Neuronal stem cell (in vitro differentiated cells): ENCODE results near the gene NOS1.
"Not testable (repeated sequence)": the region's sequence is repeated elsewhere in the genome, so short reads cannot be mapped to it uniquely, and the experiment has no call there.

Experiments used
- DNase-seq: peaks from one replicate; pipeline ENCODE4 v3.0.0-alpha.2; 2013; ENCODE audit warnings: low spot score
- H2AFZ ChIP-seq: one replicate; pipeline ENCODE4 v1.6.1; 2013; ENCODE audit warnings: mild to moderate bottlenecking, low read length, inconsistent platforms
- H2AK5ac ChIP-seq: 2 replicates; pipeline ENCODE4 v1.6.1; 2013; ENCODE audit warnings: low read depth, mild to moderate bottlenecking, inconsistent platforms, low read length, moderate library complexity, mixed read lengths
- H2BK120ac ChIP-seq: 2 replicates; pipeline ENCODE4 v1.6.1; 2013; ENCODE audit warnings: low read depth, mild to moderate bottlenecking, inconsistent platforms, low read length, moderate library complexity, mixed read lengths
- H2BK12ac ChIP-seq: one replicate; pipeline ENCODE4 v1.6.1; 2013; ENCODE audit warnings: low read length, inconsistent platforms
- H2BK15ac ChIP-seq: 2 replicates; pipeline ENCODE4 v1.6.1; 2013; ENCODE audit warnings: mild to moderate bottlenecking, low read length, inconsistent platforms, mixed read lengths
- H2BK5ac ChIP-seq: one replicate; pipeline ENCODE4 v1.6.1; 2013; ENCODE audit warnings: inconsistent platforms, mild to moderate bottlenecking, low read length, moderate library complexity
- H3K14ac ChIP-seq: one replicate; pipeline ENCODE4 v1.6.1; 2013; ENCODE audit warnings: low read length, inconsistent platforms
- H3K18ac ChIP-seq: 2 replicates; pipeline ENCODE4 v1.6.1; 2013; ENCODE audit warnings: low read length, inconsistent platforms
- H3K23ac ChIP-seq: 2 replicates; pipeline ENCODE4 v1.6.1; 2013; ENCODE audit warnings: low read depth, mild to moderate bottlenecking, mixed read lengths, low read length, inconsistent platforms; ENCODE audit not compliant: poor library complexity
- H3K27ac ChIP-seq: replicated peaks from 3 replicates; pipeline ENCODE4 v1.5.1; 2013; ENCODE audit warnings: low read length, inconsistent platforms
- H3K27me3 ChIP-seq, 3 experiments: 2 replicates each; pipeline ENCODE4 v1.6.1; 2013; ENCODE audit warnings: low read length in 3 of 3, mild to moderate bottlenecking in 2 of 3, inconsistent platforms in 1 of 3, low read depth in 1 of 3, mixed read lengths in 1 of 3, moderate library complexity in 1 of 3; ENCODE audit not compliant: control insufficient read depth in 3 of 3, insufficient read depth in 3 of 3
- H3K36me3 ChIP-seq, 2 donors: replicated peaks in 1 of 2; 2 replicates each; pipeline ENCODE4 v1.6.1; 2013; ENCODE audit warnings: low read length in 2 of 2; ENCODE audit not compliant: control insufficient read depth in 2 of 2, insufficient read depth in 2 of 2
- H3K4ac ChIP-seq: 2 replicates; pipeline ENCODE4 v1.6.1; 2013; ENCODE audit warnings: inconsistent platforms, mild to moderate bottlenecking, low read length, moderate library complexity
- H3K4me1 ChIP-seq, 2 donors: 1 replicate in 1 of 2; 2 replicates in 1 of 2; pipeline ENCODE4 v1.6.1; 2013; ENCODE audit warnings: low read length in 2 of 2, low read depth in 1 of 2; ENCODE audit not compliant: control insufficient read depth in 2 of 2, insufficient read depth in 1 of 2
- H3K4me2 ChIP-seq: one replicate; pipeline ENCODE4 v1.6.1; 2013; ENCODE audit warnings: mild to moderate bottlenecking, low read length, inconsistent platforms; ENCODE audit not compliant: insufficient read depth, poor library complexity, severe bottlenecking
- H3K4me3 ChIP-seq, 2 donors: 2 replicates each; pipeline ENCODE4 v1.5.1; 2013; ENCODE audit warnings: low read length in 2 of 2, mild to moderate bottlenecking in 2 of 2, inconsistent platforms in 1 of 2, moderate library complexity in 1 of 2
- H3K79me1 ChIP-seq: one replicate; pipeline ENCODE4 v1.6.1; 2013; ENCODE audit warnings: low read depth, mild to moderate bottlenecking, inconsistent platforms, low read length, moderate library complexity
- H3K9ac ChIP-seq: one replicate; pipeline ENCODE4 v1.6.1; 2013; ENCODE audit warnings: mild to moderate bottlenecking, low read depth, low read length, inconsistent platforms; ENCODE audit not compliant: poor library complexity
- H3K9me3 ChIP-seq, 2 donors: replicated peaks in 1 of 2; 2 replicates each; pipeline versions ENCODE3 to v1.6.1; 2013; ENCODE audit warnings: low read length in 2 of 2, mild to moderate bottlenecking in 2 of 2, inconsistent platforms in 1 of 2, low read depth in 1 of 2, mixed read lengths in 1 of 2, moderate library complexity in 1 of 2; ENCODE audit not compliant: control insufficient read depth in 2 of 2, insufficient read depth in 1 of 2
- H4K8ac ChIP-seq: one replicate; pipeline ENCODE4 v1.6.1; 2013; ENCODE audit warnings: low read depth, mild to moderate bottlenecking, inconsistent platforms, low read length, moderate library complexity
- H4K91ac ChIP-seq: one replicate; pipeline ENCODE4 v1.6.1; 2013; ENCODE audit warnings: low read length, low read depth, mild to moderate bottlenecking, inconsistent platforms; ENCODE audit not compliant: poor library complexity
- WGBS, 2 donors: extraction: QIAGEN DNeasy Blood & Tissue Kit; methylation state at CpG; one replicate each; pipeline ENCODE4 v1.1.7; 2013; ENCODE audit warnings: missing lambda C conversion rate in 2 of 2, mixed read lengths in 1 of 2; ENCODE audit not compliant: insufficient read length in 2 of 2, insufficient replicate concordance in 1 of 2; ENCODE audit errors: extremely low coverage in 2 of 2; 5-methylcytosine and 5-hydroxymethylcytosine counted together

The NOS1 gene

DNA sequence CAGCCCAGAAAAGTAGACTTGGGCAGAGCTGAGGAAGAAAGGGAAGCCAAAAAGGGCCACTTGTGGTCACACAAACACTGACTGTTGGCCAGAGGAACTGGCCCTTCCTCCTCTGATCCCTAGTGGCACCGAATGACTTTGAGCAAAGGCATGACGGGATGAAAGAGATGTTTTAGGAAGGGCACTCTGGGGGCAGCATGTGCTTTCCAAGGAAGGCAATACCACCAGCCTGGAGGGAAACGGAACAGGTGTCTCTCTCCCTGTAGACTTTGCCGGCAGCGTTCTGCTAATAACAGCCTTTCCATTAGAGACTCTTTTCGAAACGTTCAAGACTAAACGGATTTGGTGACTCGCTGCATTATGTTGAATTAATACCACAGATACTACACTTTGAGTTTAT, 158.9 kb downstream of the NOS1 start:
- H3K79me1 ChIP-seq = no peaks in the 10 kb centered on the region
- no peak overlapping the region for H2AK5ac ChIP-seq
- no peaks in the 10 kb centered on the region for H3K4me1 ChIP-seq
- H3K14ac ChIP-seq = no peak overlapping the region
- no peaks in the 10 kb centered on the region for H3K36me3 ChIP-seq
- peaks cover 0 to 2% of the 10 kb centered on the region in 2 donors for H3K9me3 ChIP-seq
- DNase-seq = no peak
- no peak overlapping the region for H3K27ac ChIP-seq
- H3K4me3 ChIP-seq = no peak overlapping the region
- no peak overlapping the region for H2BK120ac ChIP-seq
- H4K91ac ChIP-seq = no peak overlapping the region
- H3K4ac ChIP-seq = no peak overlapping the region
- no peak overlapping the region for H3K23ac ChIP-seq
- no peak overlapping the region for H4K8ac ChIP-seq
- no peak overlapping the region for H3K9ac ChIP-seq
- H2BK5ac ChIP-seq = no peak overlapping the region
- H2AFZ ChIP-seq = no peak overlapping the region
- H2BK12ac ChIP-seq = no peak overlapping the region
- no peak overlapping the region for H3K18ac ChIP-seq
- WGBS, 2 donors = no CpG with 5 or more reads among the region's 9 CpGs
- no peak overlapping the region for H2BK15ac ChIP-seq
- no peak overlapping the region for H3K4me2 ChIP-seq
- H3K27me3 ChIP-seq = peaks cover 0 to 4% (median 0%) of the 10 kb centered on the region in 3 experiments

GRCh38 chr12:117202033-117202432, 159.4 kb downstream of the NOS1 start:
- H3K4ac ChIP-seq = no peak overlapping the region
- no peak overlapping the region for H2BK15ac ChIP-seq
- no CpG with 5 or more reads among the region's 9 CpGs for WGBS, 2 donors
- H3K9ac ChIP-seq = no peak overlapping the region
- no peak for DNase-seq
- no peak overlapping the region for H3K27ac ChIP-seq
- no peak overlapping the region for H4K91ac ChIP-seq
- H3K9me3 ChIP-seq = peaks cover 0 to 2% of the 10 kb centered on the region in 2 donors
- H2AFZ ChIP-seq = no peak overlapping the region
- no peak overlapping the region for H3K4me3 ChIP-seq
- H3K4me1 ChIP-seq = no peaks in the 10 kb centered on the region
- H3K23ac ChIP-seq = no peak overlapping the region
- no peak overlapping the region for H3K18ac ChIP-seq
- no peak overlapping the region for H2BK5ac ChIP-seq
- H3K4me2 ChIP-seq = no peak overlapping the region
- H3K79me1 ChIP-seq = no peaks in the 10 kb centered on the region
- no peak overlapping the region for H4K8ac ChIP-seq
- H2BK12ac ChIP-seq = no peak overlapping the region
- H3K27me3 ChIP-seq = peaks cover 0 to 6% (median 0%) of the 10 kb centered on the region in 3 experiments
- H2BK120ac ChIP-seq = no peak overlapping the region
- H3K36me3 ChIP-seq = no peaks in the 10 kb centered on the region
- H3K14ac ChIP-seq = no peak overlapping the region
- H2AK5ac ChIP-seq = no peak overlapping the region

DNA sequence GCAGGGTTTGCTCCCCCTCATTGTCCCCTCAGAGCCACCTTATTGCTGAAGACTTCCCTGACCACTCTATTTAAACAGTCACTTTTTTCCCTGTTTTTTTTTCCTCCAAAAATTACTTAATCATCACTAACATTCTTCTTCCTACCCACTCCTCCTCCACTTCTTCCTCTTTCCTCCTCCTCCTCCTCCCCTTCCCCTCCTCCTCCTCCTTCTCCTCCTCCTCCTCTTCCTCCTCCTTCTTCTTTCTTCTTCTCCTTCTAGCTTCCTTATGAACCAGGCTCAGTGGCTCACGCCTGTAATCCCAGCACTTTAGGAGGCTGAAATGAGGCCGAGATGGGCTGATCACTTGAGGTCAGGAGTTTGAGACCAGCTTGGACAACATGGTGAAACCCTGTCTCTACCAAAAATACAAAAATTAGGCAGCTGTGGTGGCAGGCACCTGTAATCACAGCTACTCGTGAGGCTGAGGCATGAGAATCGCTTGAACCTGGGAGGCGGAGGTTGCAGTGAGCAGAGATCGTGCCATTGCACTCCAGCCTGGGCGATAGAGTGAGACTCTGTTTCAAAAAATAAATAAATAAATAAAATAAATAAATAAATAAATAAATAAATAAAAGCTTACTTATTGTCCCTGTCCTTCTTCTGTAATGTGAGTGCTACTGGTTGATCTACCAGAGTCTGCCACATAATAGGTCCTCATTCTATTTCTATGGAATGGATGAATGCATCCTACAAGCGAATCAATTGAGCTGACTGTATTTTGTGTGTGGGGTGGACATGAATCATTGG, 161.3 kb downstream of the NOS1 start:
- not testable (repeated sequence) for H3K4me2 ChIP-seq, DNase-seq, H3K36me3 ChIP-seq, H3K27ac ChIP-seq, H2BK15ac ChIP-seq, H4K91ac ChIP-seq, H2AK5ac ChIP-seq, H2BK120ac ChIP-seq, H3K23ac ChIP-seq, H3K9ac ChIP-seq, H3K4me3 ChIP-seq, H3K18ac ChIP-seq, H3K14ac ChIP-seq, H2AFZ ChIP-seq, H3K4ac ChIP-seq, H2BK12ac ChIP-seq, H3K79me1 ChIP-seq, H2BK5ac ChIP-seq, H3K4me1 ChIP-seq, H4K8ac ChIP-seq, H3K9me3 ChIP-seq
- H3K27me3 ChIP-seq = peaks cover 0 to 17% (median 0%) of the 10 kb centered on the region in 3 experiments
- WGBS, 2 donors = no CpG with 5 or more reads among the region's 8 CpGs

DNA sequence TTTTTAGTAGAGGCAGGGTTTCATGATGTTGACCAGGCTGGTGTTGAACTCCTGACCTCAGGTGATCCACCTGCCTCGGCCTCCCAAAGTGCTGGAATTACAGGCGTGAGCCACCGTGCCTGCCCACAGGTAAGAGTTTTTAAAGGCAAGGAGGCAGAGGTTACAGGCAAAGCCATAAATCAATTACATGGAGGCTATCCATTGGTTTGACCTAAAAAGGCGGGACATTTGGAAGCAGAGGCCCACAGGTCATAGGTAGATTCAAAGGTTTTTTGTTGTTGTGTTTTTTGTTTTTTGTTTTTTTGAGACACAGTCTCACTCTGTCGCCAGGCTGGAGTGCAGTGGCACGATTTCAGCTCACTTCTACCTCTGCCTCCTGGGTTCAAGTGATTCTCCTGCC, 165.1 kb downstream of the NOS1 start:
- not testable (repeated sequence) for H4K91ac ChIP-seq, H2BK12ac ChIP-seq, H3K4me3 ChIP-seq, H2AFZ ChIP-seq, H3K14ac ChIP-seq, H3K27ac ChIP-seq, H2BK15ac ChIP-seq, H2BK5ac ChIP-seq, H2AK5ac ChIP-seq, H4K8ac ChIP-seq, H3K23ac ChIP-seq, H3K4ac ChIP-seq, H3K4me2 ChIP-seq, H3K4me1 ChIP-seq, H3K9me3 ChIP-seq, H3K9ac ChIP-seq, H3K18ac ChIP-seq, H2BK120ac ChIP-seq, DNase-seq, H3K36me3 ChIP-seq, H3K79me1 ChIP-seq
- H3K27me3 ChIP-seq = peaks cover 0 to 24% (median 0%) of the 10 kb centered on the region in 3 experiments
- WGBS, 2 donors = no CpG with 5 or more reads among the region's 6 CpGs
